ENCODE data around the gene SCN8A.

The SCN8A gene

GRCh38 chr12:51579321-51579850 lies 11.6 kb upstream of the SCN8A start:
- peaks cover 9% of the 10 kb centered on the region for H3K27me3 Mint-ChIP-seq (ENCODE audit: low read depth)
- no peaks in the 10 kb centered on the region for H3K36me3 Mint-ChIP-seq (ENCODE audit: low read depth)
- H3K4me3 Mint-ChIP-seq = no peak overlapping the region
- peaks cover 9% of the 10 kb centered on the region for H3K9me3 Mint-ChIP-seq
- TF ChIP-seq, protein P1, sequence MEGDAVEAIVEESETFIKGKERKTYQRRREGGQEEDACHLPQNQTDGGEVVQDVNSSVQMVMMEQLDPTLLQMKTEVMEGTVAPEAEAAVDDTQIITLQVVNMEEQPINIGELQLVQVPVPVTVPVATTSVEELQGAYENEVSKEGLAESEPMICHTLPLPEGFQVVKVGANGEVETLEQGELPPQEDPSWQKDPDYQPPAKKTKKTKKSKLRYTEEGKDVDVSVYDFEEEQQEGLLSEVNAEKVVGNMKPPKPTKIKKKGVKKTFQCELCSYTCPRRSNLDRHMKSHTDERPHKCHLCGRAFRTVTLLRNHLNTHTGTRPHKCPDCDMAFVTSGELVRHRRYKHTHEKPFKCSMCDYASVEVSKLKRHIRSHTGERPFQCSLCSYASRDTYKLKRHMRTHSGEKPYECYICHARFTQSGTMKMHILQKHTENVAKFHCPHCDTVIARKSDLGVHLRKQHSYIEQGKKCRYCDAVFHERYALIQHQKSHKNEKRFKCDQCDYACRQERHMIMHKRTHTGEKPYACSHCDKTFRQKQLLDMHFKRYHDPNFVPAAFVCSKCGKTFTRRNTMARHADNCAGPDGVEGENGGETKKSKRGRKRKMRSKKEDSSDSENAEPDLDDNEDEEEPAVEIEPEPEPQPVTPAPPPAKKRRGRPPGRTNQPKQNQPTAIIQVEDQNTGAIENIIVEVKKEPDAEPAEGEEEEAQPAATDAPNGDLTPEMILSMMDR (IDR thresholded peaks at IDR 0.05; ENCODE audit: unreplicated experiment in 3 of 3) = no peak
- no peaks in the 10 kb centered on the region for H3K4me1 Mint-ChIP-seq
- H3K27ac Mint-ChIP-seq = no peak overlapping the region

DNA sequence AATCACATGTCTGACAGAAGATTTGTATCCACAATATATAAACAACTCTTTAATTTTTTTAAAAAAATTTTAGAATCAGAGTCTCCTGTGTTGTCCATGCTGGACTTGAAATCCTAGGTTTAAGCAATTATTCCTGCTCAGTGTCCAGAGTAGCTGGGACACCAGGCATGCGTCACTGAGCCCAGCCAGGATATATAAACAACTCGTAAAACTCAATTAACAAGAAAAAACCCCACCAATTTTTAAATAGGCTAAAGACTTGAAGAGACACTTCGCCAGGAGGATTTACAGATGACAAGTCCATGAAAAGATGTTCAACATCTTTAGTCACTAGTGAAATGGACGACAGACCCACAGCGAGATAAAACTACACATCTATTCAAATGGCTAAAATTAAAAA lies 2.0 kb upstream of the SCN8A start:
- Mint-ChIP-seq H3K9me3 (no peaks in the 10 kb centered on the region), H3K4me1 (peaks cover 4% of the 10 kb centered on the region), H3K4me3 (peak overlapping the region; percentile 87 to 90 (median 88)), H3K27me3 (ENCODE audit: low read depth) (peaks cover 60% of the 10 kb centered on the region), H3K36me3 (ENCODE audit: low read depth) (no peaks in the 10 kb centered on the region), H3K27ac (no peak overlapping the region)
- TF ChIP-seq, protein P1 (IDR thresholded peaks at IDR 0.05; ENCODE audit: unreplicated experiment in 3 of 3) = no peak

- H3K27ac Mint-ChIP-seq = no peak overlapping the region
Measured at GRCh38 chr12:51589557-51590176, 1.4 kb upstream of the SCN8A start.

DNA sequence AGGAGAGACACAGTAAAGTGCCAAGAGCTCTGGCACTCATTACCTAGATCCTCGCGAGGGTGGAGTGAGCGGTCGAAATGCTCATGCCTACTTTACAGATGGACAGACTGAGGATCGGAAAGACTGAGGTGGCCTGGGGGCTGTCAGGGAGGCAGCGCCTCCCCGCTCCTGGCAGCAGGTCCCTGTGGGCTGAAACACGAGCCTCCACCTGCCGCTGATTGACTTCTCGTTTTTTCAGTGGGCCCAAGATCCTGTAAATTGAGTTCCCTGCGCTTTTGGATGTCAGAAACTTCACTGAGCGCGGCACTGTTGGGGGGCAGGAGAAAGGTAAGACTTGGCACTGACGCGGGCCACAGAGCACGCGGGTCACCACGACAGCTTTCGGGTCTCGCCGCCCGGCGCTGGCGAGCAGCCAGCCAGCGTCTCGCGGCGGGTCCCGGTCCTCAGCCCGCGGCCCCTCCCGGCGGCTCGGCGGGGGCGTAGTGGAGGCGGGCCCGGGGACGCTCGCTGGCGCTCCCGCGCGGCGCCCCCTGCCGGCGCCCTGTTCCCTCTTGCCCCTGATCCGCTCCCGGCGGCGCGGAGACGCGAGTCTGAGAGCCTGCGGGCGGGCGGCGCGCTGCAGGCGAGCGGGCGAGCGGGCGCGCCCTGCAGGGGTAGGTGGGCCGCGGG lies 552 bp upstream of the SCN8A start:
- Mint-ChIP-seq H3K4me1 (peaks cover 4% of the 10 kb centered on the region), H3K27me3 (ENCODE audit: low read depth) (peaks cover 53% of the 10 kb centered on the region)

More at GRCh38 chr12:51589557-51590176, 1.4 kb upstream of the SCN8A start:
- H3K4me3 Mint-ChIP-seq = peak overlapping the region; percentile 87 to 90 (median 88)
- H3K27me3 Mint-ChIP-seq (ENCODE audit: low read depth) = peaks cover 57% of the 10 kb centered on the region
- no peaks in the 10 kb centered on the region for H3K36me3 Mint-ChIP-seq (ENCODE audit: low read depth)
- TF ChIP-seq, protein P1 (IDR thresholded peaks at IDR 0.05; ENCODE audit: unreplicated experiment in 3 of 3) = no peak
- H3K9me3 Mint-ChIP-seq = no peaks in the 10 kb centered on the region
- H3K4me1 Mint-ChIP-seq = peaks cover 4% of the 10 kb centered on the region

DNA sequence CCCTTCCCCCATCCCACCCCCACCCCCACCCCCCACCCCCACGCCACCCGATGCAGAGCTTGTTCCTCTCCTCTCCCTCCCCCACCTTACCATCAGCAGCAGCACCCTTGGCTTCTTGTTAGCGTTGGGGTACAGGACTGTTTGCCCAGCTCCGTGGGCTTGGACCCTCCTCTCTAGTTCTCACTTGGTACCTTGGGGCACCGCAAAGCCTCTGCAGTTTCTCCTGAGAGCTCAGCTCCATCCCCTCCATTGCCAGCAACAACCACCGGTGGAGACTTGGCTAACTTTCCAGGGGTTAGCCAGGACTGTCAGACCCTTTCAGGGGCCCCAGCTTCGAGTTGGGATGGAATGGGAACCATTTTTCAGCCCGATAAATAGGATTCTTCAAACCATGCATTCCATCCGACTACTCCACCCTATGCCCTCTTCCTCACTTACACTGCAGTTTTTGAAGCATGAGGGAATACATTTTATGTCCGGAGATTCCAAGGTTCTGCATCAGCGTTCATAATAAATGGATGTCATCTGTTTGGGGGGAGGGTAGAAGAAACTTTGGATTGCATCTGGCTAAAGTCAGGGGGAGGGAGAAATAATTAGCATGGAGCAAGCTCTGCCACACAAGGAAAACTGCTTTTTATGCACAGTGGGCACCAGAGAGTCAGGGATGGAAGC lies 1.1 kb downstream of the SCN8A start:
- Mint-ChIP-seq H3K9me3 (no peaks in the 10 kb centered on the region), H3K27ac (no peak overlapping the region), H3K27me3 (ENCODE audit: low read depth) (peaks cover 55% of the 10 kb centered on the region), H3K36me3 (ENCODE audit: low read depth) (no peaks in the 10 kb centered on the region), H3K4me3 (peak overlapping the region; percentile 88 to 90 (median 88)), H3K4me1 (peaks cover 4% of the 10 kb centered on the region)
- TF ChIP-seq, protein P1 (IDR thresholded peaks at IDR 0.05; ENCODE audit: unreplicated experiment in 3 of 3) = no peak

More for the DNA sequence above, 552 bp upstream of the SCN8A start:
- Mint-ChIP-seq H3K9me3 (no peaks in the 10 kb centered on the region), H3K4me3 (peak overlapping the region; percentile 87 to 90 (median 88)), H3K36me3 (ENCODE audit: low read depth) (no peaks in the 10 kb centered on the region), H3K27ac (no peak overlapping the region)
- TF ChIP-seq, protein P1 (IDR thresholded peaks at IDR 0.05; ENCODE audit: unreplicated experiment in 3 of 3) = peak; percentile 56 to 57 (median 57)
